Measurements from ENCODE around the gene ZNF763.

- TF ChIP-seq CTCF (IDR thresholded peaks at IDR 0.05): no peak
- no peak for TF ChIP-seq POLR2A (IDR thresholded peaks at IDR 0.05)
Observed at GRCh38 chr19:11971041-11971440, 6.2 kb downstream of the ZNF763 start.
